Gastroesophageal sphincter (tissue), 4 donors: ENCODE data around the gene GNB2. TPM values are rescaled to one million over a fixed set of nuclear protein-coding genes. Genes with fewer than 3 reads are reported as not detected.
A peak's percentile ranks its signal among the peaks of the same experiment; 100 is the strongest.
"Not testable (repeated sequence)": the region's sequence is repeated elsewhere in the genome, so short reads cannot be mapped to it uniquely, and the experiment has no call there.

Experiments
- ATAC-seq: fragments of 150-250 bp; one replicate; pipeline ENCODE4 v1.9.1; 2016; ENCODE audit warnings: mild to moderate bottlenecking, moderate library complexity
- H3K27ac ChIP-seq, 4 donors: fragments of 200-600 bp; sonication (generic) in 3 of 4; 1 replicate in 3 of 4; 2 replicates in 1 of 4; pipeline ENCODE4 v1.5.1; 2016 to 2019
- H3K27me3 ChIP-seq: fragments of 200-600 bp; sonication (generic); one replicate; pipeline ENCODE4 v1.5.1; 2019
- H3K36me3 ChIP-seq, 2 donors: fragments of 200-600 bp; sonication (generic); one replicate each; pipeline ENCODE4 v1.5.1; 2019; ENCODE audit warnings: control low read depth in 1 of 2
- H3K4me1 ChIP-seq, 3 donors: fragments of 200-600 bp; sonication (generic); 1 replicate in 2 of 3; 2 replicates in 1 of 3; pipeline ENCODE4 v1.5.1; 2016 to 2019; ENCODE audit warnings: control low read depth in 2 of 3
- H3K4me3 ChIP-seq, 2 donors: fragments of 200-600 bp; sonication (generic); one replicate each; pipeline ENCODE4 v1.5.1; 2019; ENCODE audit warnings: mild to moderate bottlenecking in 1 of 2, moderate library complexity in 1 of 2
- H3K9me3 ChIP-seq, 3 donors: fragments of 200-600 bp; sonication (generic); one replicate each; pipeline ENCODE4 v1.5.1; 2017 to 2019; ENCODE audit warnings: control low read depth in 2 of 3
- CTCF ChIP-seq, 4 experiments: fragments of 200-600 bp in 2 of 4; fragments of 450-650 bp in 2 of 4; sonication (generic) in 1 of 4; IDR thresholded peaks; one replicate each; pipeline ENCODE4 v1.5.1; 2017 to 2019; ENCODE audit warnings: antibody characterized with exemption in 4 of 4, mild to moderate bottlenecking in 2 of 4, moderate library complexity in 2 of 4
- EP300 ChIP-seq: sonication (generic); formaldehyde crosslinking; IDR thresholded peaks from one replicate; pipeline ENCODE4 v1.6.1; 2017; ENCODE audit warnings: antibody characterized with exemption, mild to moderate bottlenecking
- POLR2A ChIP-seq, 2 donors: fragments of 450-650 bp; IDR thresholded peaks; one replicate each; pipeline ENCODE4 v1.6.1; 2017; ENCODE audit warnings: antibody characterized with exemption in 2 of 2, mild to moderate bottlenecking in 2 of 2, moderate library complexity in 1 of 2
- POLR2AphosphoS5 ChIP-seq: sonication (generic); formaldehyde crosslinking; IDR thresholded peaks from one replicate; pipeline ENCODE4 v1.6.1; 2017; ENCODE audit warnings: antibody characterized with exemption
- WGBS, 2 donors: methylation state at CpG; one replicate each; pipeline ENCODE4 v1.1.5; 2018; ENCODE audit warnings: low coverage in 1 of 2; 5-methylcytosine and 5-hydroxymethylcytosine counted together
- total RNA-seq, 4 donors: library from RNA; depleted of rRNA; stranded (reverse); fragments of >200 nt; gene quantifications; one replicate each; pipeline ENCODE4 v1.1.0, GENCODE V29; 2016

The GNB2 gene
- total RNA-seq, 4 donors from 2014 or later, result 124 to 217 (median 162) TPM

DNA sequence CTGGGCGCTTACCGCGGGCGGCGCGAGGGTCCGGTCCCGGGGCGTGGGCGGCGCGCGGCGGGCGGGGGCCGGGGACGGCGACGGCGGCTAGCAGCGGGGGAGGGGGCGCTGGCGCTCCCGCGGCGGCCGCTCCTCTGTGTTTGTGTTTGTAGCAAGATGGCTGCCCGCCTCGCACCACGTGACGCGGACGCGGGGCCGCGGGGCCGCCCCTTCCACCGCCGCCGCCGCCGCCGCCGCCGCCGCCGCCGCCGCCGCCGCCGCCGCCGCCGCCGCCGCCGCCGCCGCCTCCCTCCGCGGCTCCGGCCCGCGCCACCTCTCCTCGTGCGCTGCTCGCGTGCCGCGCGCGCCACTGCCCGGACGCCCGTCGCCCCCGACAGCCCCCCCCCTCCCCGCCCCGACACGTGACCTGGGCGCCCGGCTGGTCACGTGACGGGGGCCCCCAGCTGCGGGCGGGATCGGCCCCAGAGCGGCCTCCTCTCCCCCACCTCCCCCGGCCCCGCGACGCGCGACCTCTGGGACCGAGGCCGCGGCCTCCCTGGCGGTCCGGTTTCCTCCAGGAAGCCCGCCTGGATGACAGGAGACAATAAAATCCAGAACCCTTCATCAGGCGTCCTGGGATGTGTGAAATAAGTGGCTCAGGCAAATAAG is 20.7 kb downstream of the GNB2 start, which contains the start of gene GIGYF1:
Gene GIGYF1, minus strand, starts transcription at position 153 of the 648 bp plus-strand sequence. CDS start 6,012 bp downstream, outside the sequence.
- peak within 1 kb of the TSS; percentile 72 to 94 (median 90) for H3K27ac ChIP-seq
- TF ChIP-seq EP300 (no peak), CTCF (IDR thresholded peaks at IDR 0.05) (no peak), POLR2A (IDR thresholded peaks at IDR 0.05) (peak in 1 of 2 donors; percentile 21), POLR2AphosphoS5 (no peak)

GRCh38 chr7:100696123-100696521 is 22.6 kb downstream of the GNB2 start:
- H3K27ac ChIP-seq, result no peak overlapping the region
- H3K4me3 ChIP-seq, result no peak overlapping the region
- no peaks in the 10 kb centered on the region for H3K9me3 ChIP-seq
- TF ChIP-seq EP300, result no peak
- no peak for ATAC-seq
- peaks cover 0 to 30% (median 25%) of the 10 kb centered on the region in 3 donors for H3K4me1 ChIP-seq
- H3K36me3 ChIP-seq, result no peaks in the 10 kb centered on the region
- WGBS, 2 donors, result 71 to 81% methylated on average over 4 to 6 of the region's 6 CpGs
- H3K27me3 ChIP-seq, result no peaks in the 10 kb centered on the region

More for the DNA sequence above, 20.7 kb downstream of the GNB2 start, which contains the start of gene GIGYF1:
- 0% methylated on average over 9 of the region's 102 CpGs; no CpG with 5 or more reads in 1 of the 2 donors for WGBS, 2 donors
- Histone ChIP-seq H3K4me3 (peak within 1 kb of the TSS; percentile 89 to 98), H3K9me3 (no peaks in the 10 kb centered on the region), H3K4me1 (peaks cover 0 to 49% (median 42%) of the 10 kb centered on the region in 3 donors), H3K27me3 (no peaks in the 10 kb centered on the region), H3K36me3 (peaks cover 0 to 6% of the 10 kb centered on the region in 2 donors)
- ATAC-seq, result peak; percentile 83

DNA sequence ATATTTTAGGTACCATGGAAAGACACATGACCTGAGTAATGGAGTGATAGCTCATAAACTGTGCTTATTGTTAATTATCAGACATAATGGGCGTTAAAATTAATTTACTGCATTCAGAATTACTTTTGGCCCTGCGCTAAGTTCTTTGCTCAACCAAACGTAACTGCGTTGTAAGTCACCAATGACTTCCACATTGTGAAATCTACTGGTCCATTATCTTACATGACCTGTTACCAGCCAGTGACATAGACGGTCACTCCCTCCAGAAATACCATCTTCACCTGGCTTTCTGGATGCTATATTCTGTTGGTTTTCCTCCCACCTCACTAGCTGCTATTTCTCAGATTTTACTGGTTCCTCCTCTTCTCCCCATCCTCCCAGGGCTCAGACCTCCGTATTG is 25.5 kb downstream of the GNB2 start:
- Histone ChIP-seq H3K9me3 (no peaks in the 10 kb centered on the region), H3K27ac (no peak overlapping the region), H3K4me3 (no peak overlapping the region), H3K27me3 (no peaks in the 10 kb centered on the region), H3K36me3 (no peaks in the 10 kb centered on the region), H3K4me1 (peaks cover 0 to 7% (median 5%) of the 10 kb centered on the region in 3 donors)
- WGBS, 2 donors, result 71 to 74% methylated on average over 5 of the region's 6 CpGs
- no peak for TF ChIP-seq POLR2A (IDR thresholded peaks at IDR 0.05)
- ATAC-seq, result no peak

DNA sequence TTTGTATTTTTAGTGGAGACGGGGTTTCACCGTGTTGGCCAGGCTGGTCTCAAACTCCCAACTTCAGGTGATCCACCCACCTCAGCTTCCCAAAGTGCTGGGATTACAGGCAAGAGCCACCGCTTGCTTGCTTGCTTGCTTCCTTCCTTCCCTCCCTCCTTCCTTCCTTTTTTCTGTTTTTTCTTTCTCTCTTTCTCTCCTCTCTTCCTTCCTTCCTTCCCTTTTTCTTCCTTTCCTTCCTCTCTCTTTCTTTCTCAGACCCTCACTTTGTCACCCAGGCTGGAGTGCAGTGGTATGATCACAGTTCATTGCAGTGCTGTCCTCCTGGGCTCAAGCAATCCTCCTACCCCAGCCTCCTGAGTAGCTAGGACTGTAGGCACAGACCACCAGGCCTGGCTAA is 27.5 kb downstream of the GNB2 start:
- H3K9me3 ChIP-seq, H3K27ac ChIP-seq, H3K27me3 ChIP-seq, ATAC-seq, H3K36me3 ChIP-seq, H3K4me3 ChIP-seq: not testable (repeated sequence)
- 55% methylated on average over 3 of the region's 3 CpGs; no CpG with 5 or more reads in 1 of the 2 donors for WGBS, 2 donors
- peaks cover 0 to 10% (median 5%) of the 10 kb centered on the region in 3 donors for H3K4me1 ChIP-seq

- H3K4me1 ChIP-seq, result peaks cover 0 to 30% (median 13%) of the 10 kb centered on the region in 3 donors
- H3K27me3 ChIP-seq, result no peaks in the 10 kb centered on the region
- peak; percentile 69 for ATAC-seq
- no peaks in the 10 kb centered on the region for H3K9me3 ChIP-seq
- no CpG with 5 or more reads among the region's 25 CpGs for WGBS, 2 donors
- peaks cover 0 to 23% of the 10 kb centered on the region in 2 donors for H3K36me3 ChIP-seq
- TF ChIP-seq POLR2A (IDR thresholded peaks at IDR 0.05) (no peak), CTCF (IDR thresholded peaks at IDR 0.05) (peak in 3 of 4 experiments; percentile 81 to 93 (median 86))
- peak overlapping the region; percentile 56 to 90 for H3K4me3 ChIP-seq
- peak overlapping the region; percentile 90 to 98 (median 92) for H3K27ac ChIP-seq
Measured at GRCh38 chr7:100705320-100705752, 31.8 kb downstream of the GNB2 start.

GRCh38 chr7:100705753-100706671 is 32.5 kb downstream of the GNB2 start, which contains the start of gene POP7:
Gene POP7 (plus strand): TSS chr7:100706121. CDS start chr7:100706831, 710 bp downstream.
- peaks cover 0 to 23% of the 10 kb centered on the region in 2 donors for H3K36me3 ChIP-seq
- WGBS, 2 donors, result 0% methylated on average over 18 to 25 of the region's 86 CpGs
- H3K27me3 ChIP-seq, result no peaks in the 10 kb centered on the region
- peak within 1 kb of the TSS; percentile 56 to 90 for H3K4me3 ChIP-seq
- peaks cover 0 to 30% (median 13%) of the 10 kb centered on the region in 3 donors for H3K4me1 ChIP-seq
- ATAC-seq, result peak; percentile 98
- peak; percentile 84 for TF ChIP-seq POLR2AphosphoS5
- TF ChIP-seq EP300, result no peak
- TF ChIP-seq POLR2A (IDR thresholded peaks at IDR 0.05), result peak; percentile 42 to 60
- peak within 1 kb of the TSS; percentile 90 to 98 (median 92) for H3K27ac ChIP-seq
- no peaks in the 10 kb centered on the region for H3K9me3 ChIP-seq
